HS-5 (cell line): Measurements from ENCODE around the gene PAX9.
"Not testable (repeated sequence)": the region's sequence is repeated elsewhere in the genome, so short reads cannot be mapped to it uniquely, and the experiment has no call there.

Experiments
- DNase-seq: peaks from one replicate; pipeline ENCODE4 v3.0.0-alpha.2; 2012; ENCODE audit warnings: low read depth

PAX9 gene

GRCh38 chr14:36672095-36672494 is 10.4 kb downstream of the PAX9 start:
- no peak for DNase-seq

GRCh38 chr14:36674659-36675058 is 13.0 kb downstream of the PAX9 start:
- DNase-seq, result no peak

GRCh38 chr14:36675581-36675980 is 13.9 kb downstream of the PAX9 start:
- no peak for DNase-seq

GRCh38 chr14:36676236-36676635 is 14.6 kb downstream of the PAX9 start:
- no peak for DNase-seq

- DNase-seq, result no peak
These were observed 20.7 kb downstream of the PAX9 start for GRCh38 chr14:36682338-36682737.

- no peak for DNase-seq
These were observed 21.5 kb downstream of the PAX9 start for GRCh38 chr14:36683083-36683724.

GRCh38 chr14:36684946-36685345 is 23.3 kb downstream of the PAX9 start:
- DNase-seq, result no peak

GRCh38 chr14:36690311-36691040 is 28.8 kb downstream of the PAX9 start:
- DNase-seq, result peak; percentile 13

- DNase-seq, result not testable (repeated sequence)
These were observed 37.8 kb downstream of the PAX9 start for GRCh38 chr14:36699420-36699819.

GRCh38 chr14:36700651-36701050 is 39.0 kb downstream of the PAX9 start:
- no peak for DNase-seq

GRCh38 chr14:36701132-36701531 is 39.5 kb downstream of the PAX9 start:
- no peak for DNase-seq

- DNase-seq, result no peak
These were observed 40.8 kb downstream of the PAX9 start for GRCh38 chr14:36702474-36702873.

- DNase-seq, result no peak
These were observed 45.9 kb downstream of the PAX9 start for GRCh38 chr14:36707570-36707969.

GRCh38 chr14:36713960-36714703 is 52.5 kb downstream of the PAX9 start:
- DNase-seq, result no peak

- DNase-seq, result no peak
These were observed 55.0 kb downstream of the PAX9 start for GRCh38 chr14:36716614-36717184.

GRCh38 chr14:36717363-36717762 is 55.7 kb downstream of the PAX9 start:
- no peak for DNase-seq

- DNase-seq, result no peak
These were observed 56.6 kb downstream of the PAX9 start for GRCh38 chr14:36718216-36718615.

GRCh38 chr14:36719823-36720222 is 58.2 kb downstream of the PAX9 start:
- no peak for DNase-seq

GRCh38 chr14:36720657-36721056 is 59.0 kb downstream of the PAX9 start:
- no peak for DNase-seq

GRCh38 chr14:36721877-36722276 is 60.2 kb downstream of the PAX9 start:
- DNase-seq, result no peak

- DNase-seq, result no peak
These were observed 61.9 kb downstream of the PAX9 start for GRCh38 chr14:36723530-36723929.

- no peak for DNase-seq
These were observed 62.5 kb downstream of the PAX9 start for GRCh38 chr14:36724162-36724561.

GRCh38 chr14:36726128-36726527 is 64.5 kb downstream of the PAX9 start:
- DNase-seq, result no peak
